Activated CD8-positive, alpha-beta memory T cell treated with anti-CD3 and anti-CD28 coated beads, Interleukin-2, amount 50 U/mL, for 24 hours (primary cell): ENCODE results near the gene USP49.

ENCODE experiments used
- DNase-seq: peaks from one replicate; pipeline ENCODE4 v3.0.0-alpha.2; 2020; ENCODE audit errors: extremely low read depth

The USP49 gene

DNA sequence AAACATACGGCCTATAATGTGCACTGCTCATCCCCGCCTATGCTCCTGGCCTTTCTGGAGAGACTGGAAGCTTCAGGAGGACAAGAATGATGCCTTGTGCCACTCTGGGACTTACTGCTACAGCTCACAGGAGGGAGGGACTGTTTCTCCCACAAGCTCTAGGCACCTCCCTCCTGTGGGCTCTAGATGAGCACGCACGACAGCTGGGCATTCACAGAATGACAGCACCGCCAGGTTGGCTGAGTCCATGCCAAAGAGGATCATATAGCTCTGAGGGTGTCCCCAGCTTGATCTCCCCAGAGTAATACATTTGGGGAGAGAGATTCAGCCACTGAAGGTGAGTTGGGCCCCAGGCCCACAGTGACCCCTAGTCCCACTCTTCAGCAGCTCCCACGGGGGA, 137.9 kb downstream of the USP49 start:
- DNase-seq = no peak

DNA sequence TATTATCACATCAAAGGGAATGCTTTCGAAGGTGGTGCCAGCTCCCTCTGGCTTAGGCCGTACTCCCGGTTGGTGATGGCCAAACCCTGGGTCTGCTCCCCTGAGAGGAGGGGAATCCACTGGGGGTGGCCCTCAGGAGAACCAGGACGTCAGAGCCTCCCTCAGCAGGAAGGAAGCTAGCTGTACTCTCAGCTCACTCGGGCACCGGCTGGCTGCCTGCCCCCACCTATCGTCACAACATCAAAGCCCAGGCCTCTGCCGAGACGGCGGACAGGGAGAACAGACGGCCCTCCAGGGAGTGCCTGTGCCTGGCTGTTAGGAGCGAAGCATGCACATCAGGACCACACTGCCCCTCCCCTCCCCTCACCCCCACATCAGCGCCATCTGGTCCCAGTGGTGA, 138.8 kb downstream of the USP49 start:
- DNase-seq = no peak

DNA sequence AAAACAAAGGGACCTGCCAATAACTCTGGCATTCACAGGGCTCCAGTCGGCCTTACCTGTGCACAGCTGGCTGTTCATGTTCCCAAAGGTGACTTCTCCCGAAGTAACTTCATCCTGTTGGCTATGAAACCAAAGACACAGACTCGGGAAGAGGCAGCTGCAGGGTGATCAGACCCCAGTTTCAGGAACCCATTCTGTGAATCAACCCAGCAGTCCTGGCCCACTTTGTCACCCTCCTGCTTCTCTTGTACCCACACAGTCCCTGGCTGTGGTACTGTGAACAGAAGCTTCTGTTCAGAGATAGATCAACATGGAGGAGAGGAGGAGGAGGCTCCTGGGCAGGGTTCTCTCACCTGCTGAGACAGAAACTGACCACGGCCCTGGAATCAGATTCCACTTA, 139.3 kb downstream of the USP49 start:
- DNase-seq = no peak

DNA sequence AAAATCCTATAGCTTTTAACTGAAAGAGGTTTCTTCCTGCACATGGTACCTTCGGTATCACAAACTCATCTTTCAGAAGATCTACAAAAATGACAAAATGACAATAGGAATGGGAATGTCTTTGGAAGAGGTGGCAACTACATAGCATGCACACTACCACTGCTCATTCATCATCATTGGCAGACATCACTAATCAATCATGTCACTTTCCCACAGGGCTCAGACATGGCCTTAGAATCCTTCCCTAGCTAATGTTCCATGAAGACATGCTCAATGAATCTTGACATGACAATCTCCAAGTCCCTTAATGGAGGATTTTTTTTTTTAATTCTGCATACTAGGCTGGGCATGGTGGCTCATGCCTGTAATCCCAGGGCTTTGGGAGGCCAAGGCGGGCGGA, 144.8 kb downstream of the USP49 start:
- DNase-seq = no peak

DNA sequence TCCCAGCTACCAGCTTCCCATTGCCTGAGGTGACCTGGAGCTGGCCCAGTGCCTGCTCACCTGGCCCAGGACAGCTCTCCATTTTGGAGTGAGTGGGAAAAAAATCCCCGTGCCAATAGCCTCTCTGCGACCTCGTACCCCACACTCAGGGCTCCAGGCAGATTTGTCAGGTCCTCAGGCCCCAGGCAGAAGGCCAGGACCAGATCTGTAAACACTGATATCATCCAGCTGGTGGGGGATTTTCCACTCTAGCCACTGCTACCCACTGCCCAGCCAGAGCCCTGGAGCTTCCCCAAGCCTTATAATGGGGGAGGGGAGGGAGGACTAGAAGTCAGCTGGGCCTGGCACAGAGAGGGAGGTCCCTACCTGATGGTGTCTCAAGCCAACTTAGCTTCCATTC, 146.6 kb downstream of the USP49 start:
- no peak for DNase-seq

DNA sequence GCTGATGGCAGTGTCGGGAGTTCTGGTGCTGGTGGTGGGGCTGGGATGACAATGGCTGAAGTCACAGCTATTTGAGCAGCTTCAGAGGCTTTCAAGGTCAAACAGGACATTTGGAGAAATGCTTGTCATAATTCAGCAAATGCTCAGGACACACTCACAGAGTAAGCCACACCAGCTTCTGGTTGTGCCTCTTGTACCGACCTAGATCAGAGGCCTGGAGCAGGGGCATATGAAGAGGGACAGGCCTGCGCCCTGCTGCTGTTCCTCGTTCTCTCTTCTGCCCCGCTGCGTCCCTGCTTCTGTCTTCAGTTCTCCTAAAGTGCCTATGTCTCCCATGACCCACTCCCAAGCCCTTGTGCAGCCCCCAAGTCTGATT, 147.1 kb downstream of the USP49 start:
- DNase-seq = no peak

DNA sequence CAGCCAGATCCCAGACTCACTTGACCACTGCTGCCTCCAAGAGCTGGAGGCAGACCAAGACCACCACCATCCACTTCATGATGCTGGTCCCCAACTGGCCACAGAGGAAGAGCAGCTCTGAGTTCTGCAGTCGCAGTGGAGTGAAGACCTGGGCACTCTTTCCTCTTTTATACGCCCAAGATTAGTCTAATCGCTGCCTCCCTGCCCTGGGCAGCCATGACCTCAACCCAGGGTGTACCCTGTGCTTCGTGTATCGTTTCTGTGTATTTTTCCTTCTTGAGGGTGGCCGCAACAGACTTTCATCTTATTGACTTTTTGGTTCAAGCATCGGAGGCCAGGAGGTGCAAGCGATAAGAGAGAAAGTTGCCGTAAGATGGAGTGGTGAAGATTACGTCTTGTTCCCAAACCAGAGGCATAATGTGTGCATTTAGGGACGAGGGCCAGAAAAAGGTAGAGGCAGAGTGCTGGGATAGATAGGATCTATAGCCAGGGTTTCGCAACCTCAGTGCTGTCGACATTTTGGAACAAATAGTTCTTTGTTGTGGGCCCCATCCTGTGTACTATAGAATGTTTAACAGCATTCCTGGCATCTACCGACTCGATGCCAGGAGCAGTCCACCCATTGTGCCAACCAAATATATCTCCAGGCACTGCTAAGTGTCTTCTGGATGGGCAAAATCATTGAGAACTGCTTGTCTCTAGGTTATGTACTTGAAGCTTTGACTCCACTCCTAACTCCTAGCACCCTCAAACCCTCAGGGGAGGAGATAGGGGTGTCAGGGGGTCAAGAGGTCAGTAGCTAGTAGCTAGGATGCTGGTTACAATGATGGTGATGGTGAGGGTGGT, 147.7 kb downstream of the USP49 start, which contains the start of gene PGC:
Gene PGC (minus strand): TSS at position 142 of the 846 bp plus-strand sequence. CDS start 63 bp downstream, at position 79.
- DNase-seq = no peak

DNA sequence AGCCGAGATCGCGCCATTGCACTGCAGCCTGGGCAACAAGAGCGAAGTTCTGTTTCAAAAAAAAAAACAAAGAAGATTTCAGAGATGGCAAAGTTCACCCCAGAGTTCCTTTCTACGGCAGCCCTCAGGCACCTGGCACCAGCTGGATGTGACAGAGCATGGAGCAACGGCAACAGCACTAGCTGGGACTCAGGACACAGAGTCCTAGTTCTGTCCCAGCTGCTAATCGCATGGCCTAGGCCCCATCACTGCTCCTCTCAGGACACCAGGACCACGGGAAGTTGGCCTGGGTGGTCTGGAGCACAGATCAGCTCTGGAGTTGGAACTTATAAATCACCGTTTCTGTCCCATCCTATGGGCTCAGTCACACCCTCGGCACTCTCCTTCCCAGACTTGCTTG, 149.1 kb downstream of the USP49 start:
- no peak for DNase-seq

DNA sequence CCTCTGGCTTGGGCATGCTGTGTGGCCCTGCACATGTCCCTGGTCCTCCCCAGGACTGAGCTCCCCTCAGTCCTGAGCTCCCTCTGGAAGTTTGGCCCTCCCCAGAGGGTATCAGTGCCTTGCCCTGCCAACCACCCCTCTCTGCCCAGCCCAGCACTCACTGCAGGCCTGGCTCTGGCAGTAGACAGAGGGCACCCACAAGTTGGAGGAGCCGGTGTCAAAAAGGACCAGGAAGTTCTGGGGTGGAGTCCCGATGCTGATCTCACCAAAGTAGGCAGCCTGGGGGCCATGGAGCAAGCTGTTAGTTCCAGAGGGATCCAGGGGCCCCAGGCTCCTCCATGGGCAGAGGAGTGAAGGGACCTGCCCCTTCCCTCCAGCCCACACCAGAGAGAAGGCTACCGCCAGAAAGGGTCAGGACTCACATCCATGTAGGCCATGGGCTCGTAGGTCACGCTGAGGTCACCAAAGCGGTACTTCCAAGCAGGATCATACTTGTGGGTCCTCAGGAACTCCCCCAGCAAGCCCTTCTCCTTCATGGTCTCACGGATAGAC, 150.9 kb downstream of the USP49 start:
- no peak for DNase-seq

DNA sequence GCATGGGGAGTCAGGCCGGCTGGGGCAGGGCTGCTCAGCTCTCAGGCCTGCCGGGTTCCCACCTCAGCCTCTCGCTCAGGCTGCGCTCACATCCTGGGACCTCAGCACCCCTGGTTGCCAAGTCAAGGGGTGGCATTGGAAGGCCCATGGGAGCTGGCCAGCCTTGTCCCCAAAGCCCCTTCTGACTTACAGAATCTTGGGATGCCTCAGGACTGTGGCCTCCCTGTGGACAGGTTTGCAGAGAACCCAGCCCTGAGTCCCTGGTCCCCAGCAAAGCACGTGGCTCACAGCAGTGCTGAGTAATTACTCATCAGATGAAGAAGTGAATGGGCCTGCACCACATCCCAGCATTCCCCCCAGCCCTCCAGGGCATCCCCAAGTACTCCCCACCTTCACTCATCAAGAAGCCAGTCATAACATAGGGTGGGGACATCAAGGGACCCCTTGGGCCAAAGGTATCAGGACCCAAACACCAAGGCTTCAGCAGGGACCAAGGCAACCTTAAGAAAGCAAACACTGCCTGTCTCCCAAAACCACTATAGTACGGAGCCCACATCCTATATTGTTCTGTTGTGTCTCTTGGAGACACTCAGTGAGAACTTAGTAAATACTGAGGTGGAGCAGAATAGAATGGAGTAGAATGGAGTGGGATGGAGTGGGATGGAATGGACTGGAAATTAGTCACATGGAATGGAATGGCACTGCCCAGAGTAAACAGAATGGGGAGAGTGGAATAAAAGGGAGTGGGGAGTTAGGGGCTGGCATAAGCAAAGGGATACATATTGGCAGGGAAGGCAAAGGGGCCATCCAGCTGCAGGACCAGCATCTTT, 151.6 kb downstream of the USP49 start:
- DNase-seq = no peak

DNA sequence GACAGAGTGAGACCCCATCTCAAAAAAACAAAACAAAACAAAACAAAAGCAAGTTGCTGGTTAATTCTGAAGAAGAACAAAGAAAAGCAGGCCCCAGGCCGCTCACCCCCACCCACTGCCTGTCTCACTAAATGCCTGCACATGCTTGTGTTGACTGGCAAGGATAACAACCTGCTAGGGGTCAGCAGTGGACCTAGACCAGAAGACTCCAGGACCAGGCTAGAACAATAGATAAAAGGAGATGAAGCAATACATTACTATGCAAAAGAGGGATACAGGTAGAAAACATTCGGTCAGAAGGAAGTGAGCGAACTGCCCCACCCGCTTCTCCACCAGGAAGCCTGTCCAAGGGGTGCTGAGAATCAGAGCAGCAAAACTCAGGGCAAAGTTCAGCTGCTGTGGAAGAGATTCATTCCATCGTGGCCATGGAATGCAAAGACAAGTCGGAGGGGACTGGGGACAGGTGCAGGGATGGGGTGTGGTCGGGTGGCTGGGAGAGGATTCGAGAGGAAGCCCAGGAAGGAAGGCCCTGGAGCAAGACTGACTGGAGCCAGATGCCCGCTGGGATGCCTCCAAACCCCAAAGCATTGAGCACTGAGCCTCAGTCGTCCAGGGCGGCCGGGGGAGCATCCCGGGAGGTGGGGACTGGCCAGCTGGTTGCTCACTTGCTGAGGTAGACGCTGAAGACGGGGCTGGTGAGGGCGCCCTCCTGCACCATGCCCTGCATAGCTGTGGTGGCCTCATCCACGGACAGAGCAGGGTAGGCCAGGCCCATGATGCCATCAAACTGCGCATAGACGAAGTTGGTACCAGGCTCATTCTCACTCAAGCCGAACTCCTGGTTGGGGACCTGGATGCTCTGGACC, 153.3 kb downstream of the USP49 start:
- no peak for DNase-seq

DNA sequence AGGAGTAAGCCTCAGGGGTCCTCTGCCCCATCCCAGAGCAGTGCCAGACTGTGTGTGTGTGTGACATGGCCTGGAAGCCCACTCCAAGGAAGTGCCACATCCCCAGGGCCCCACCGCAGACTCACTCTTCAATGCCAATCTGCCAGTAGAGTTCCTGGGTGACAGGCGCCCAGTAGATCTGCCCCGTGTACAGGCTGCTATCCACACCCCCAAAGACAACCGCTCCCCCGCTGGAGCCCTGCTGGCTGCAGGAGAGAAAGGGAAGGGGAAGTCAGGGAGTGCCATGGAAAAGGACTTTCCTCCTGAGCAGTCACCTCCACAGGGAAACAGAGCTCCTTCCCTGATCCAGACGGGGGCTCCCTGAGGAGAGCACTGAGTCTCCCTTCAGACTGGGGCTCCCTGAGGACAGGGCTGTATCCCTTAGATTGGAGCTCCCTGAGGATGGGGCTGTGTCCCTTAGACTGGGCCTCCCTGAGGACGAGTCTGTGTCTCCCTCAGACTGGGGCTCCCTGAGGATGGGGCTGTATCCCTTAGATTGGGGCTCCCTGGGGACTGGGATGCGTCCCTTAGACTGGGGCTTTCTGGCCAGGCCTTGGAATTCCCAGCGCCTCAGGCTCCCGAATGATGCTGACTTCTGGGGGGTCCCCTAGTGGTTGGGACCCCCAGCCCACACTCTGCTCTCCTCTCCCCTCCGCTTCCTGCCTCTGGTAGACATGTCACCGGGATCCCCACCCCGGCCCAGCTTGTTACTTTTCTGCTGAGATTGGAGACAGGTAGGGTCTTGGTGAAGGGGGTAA, 154.6 kb downstream of the USP49 start:
- DNase-seq = no peak
